H1 (cell line): Measurements from ENCODE around the gene WNK2. TPM values are rescaled to one million over a fixed set of nuclear protein-coding genes. Genes with fewer than 3 reads are reported as not detected.

Experiments
- CTCF ChIA-PET: fragments of 300-600 bp; sonication (Branson Sonifier 250); formaldehyde crosslinking; loops from one replicate; lab custom pipeline; 2021; ENCODE audit not compliant: partially characterized antibody; lab: Charles Lee
- POLR2A ChIA-PET: fragments of 300-600 bp; sonication (Branson Sonifier 250); formaldehyde crosslinking; loops from one replicate; lab custom pipeline; 2021; ENCODE audit warnings: inconsistent platforms; ENCODE audit not compliant: partially characterized antibody; lab: Charles Lee
- DNase-seq, 2 experiments: peaks; one replicate each; pipeline versions ENCODE4 v3.0.0 to v3.0.0-alpha.2; 2010 to 2022; ENCODE audit warnings: low spot score in 2 of 2, low read depth in 1 of 2, mixed read lengths in 1 of 2
- FAIRE-seq: peaks from 2 replicates; lab custom pipeline; 2011; peaks lifted over from hg19 to GRCh38; lab: Jason Lieb, UNC
- H2AFZ ChIP-seq: 2 replicates; pipeline ENCODE4 v1.8.1; 2012; ENCODE audit warnings: low read length, inconsistent platforms
- H2AK5ac ChIP-seq: 2 replicates; pipeline ENCODE4 v1.6.1; 2013; ENCODE audit warnings: low read depth, low read length
- H2BK120ac ChIP-seq: replicated peaks from 2 replicates; pipeline ENCODE3; 2013; ENCODE audit warnings: low read depth, low read length, inconsistent platforms
- H2BK12ac ChIP-seq: 2 replicates; pipeline ENCODE4 v1.6.1; 2013; ENCODE audit warnings: low read depth, low read length
- H2BK15ac ChIP-seq: 2 replicates; pipeline ENCODE4 v1.6.1; 2013; ENCODE audit warnings: low read length
- H2BK20ac ChIP-seq: 2 replicates; pipeline ENCODE4 v1.6.1; 2013; ENCODE audit warnings: low read length
- H2BK5ac ChIP-seq: 2 replicates; pipeline ENCODE4 v1.6.1; 2013; ENCODE audit warnings: low read depth, low read length
- H3K14ac ChIP-seq: 2 replicates; pipeline ENCODE4 v1.6.1; 2013; ENCODE audit warnings: inconsistent platforms; ENCODE audit not compliant: insufficient read length
- H3K18ac ChIP-seq: 2 replicates; pipeline ENCODE4 v1.6.1; 2013; ENCODE audit warnings: low read length; ENCODE audit errors: extremely low read depth
- H3K23ac ChIP-seq: 2 replicates; pipeline ENCODE4 v1.6.1; 2013; ENCODE audit warnings: inconsistent platforms; ENCODE audit not compliant: insufficient read length
- H3K23me2 ChIP-seq: 2 replicates; pipeline ENCODE4 v1.6.1; 2013; ENCODE audit warnings: low read depth, low read length
- H3K27ac ChIP-seq: 2 replicates; pipeline ENCODE4 v1.6.1; 2011; ENCODE audit warnings: low read depth, low read length, inconsistent platforms
- H3K27me3 ChIP-seq, 4 experiments: replicated peaks in 1 of 4; 1 replicate in 1 of 4; 2 replicates in 3 of 4; pipeline versions ENCODE4 v1.6.1 to v1.8.1; 2011 to 2013; ENCODE audit warnings: low read length in 3 of 4, mild to moderate bottlenecking in 3 of 4, inconsistent platforms in 2 of 4, mixed read lengths in 2 of 4, moderate library complexity in 1 of 4; ENCODE audit not compliant: control insufficient read depth in 3 of 4, insufficient read depth in 3 of 4; ENCODE audit errors: extremely low read depth in 1 of 4
- H3K36me3 ChIP-seq, 4 experiments: 2 replicates each; pipeline versions ENCODE4 v1.6.1 to v1.8.1; 2011 to 2013; ENCODE audit warnings: mild to moderate bottlenecking in 4 of 4, low read length in 3 of 4, moderate library complexity in 2 of 4, control low read depth in 1 of 4, inconsistent platforms in 1 of 4; ENCODE audit not compliant: insufficient read depth in 4 of 4, control insufficient read depth in 2 of 4
- H3K4ac ChIP-seq: replicated peaks from 2 replicates; pipeline ENCODE3; 2013; ENCODE audit warnings: low read length, low read depth, mixed read lengths, inconsistent platforms; ENCODE audit not compliant: insufficient read length
- H3K4me1 ChIP-seq, 4 experiments: replicated peaks in 1 of 4; 1 replicate in 1 of 4; 2 replicates in 3 of 4; pipeline versions ENCODE4 v1.6.1 to v1.8.1; 2011 to 2013; ENCODE audit warnings: low read length in 3 of 4, inconsistent platforms in 2 of 4, mixed read lengths in 1 of 4; ENCODE audit not compliant: insufficient read depth in 4 of 4, control insufficient read depth in 3 of 4
- H3K4me2 ChIP-seq, 2 experiments: 2 replicates each; pipeline versions ENCODE4 v1.6.1 to v1.8.1; 2011 to 2013; ENCODE audit warnings: low read depth in 2 of 2, low read length in 2 of 2, control low read depth in 1 of 2, inconsistent platforms in 1 of 2, mild to moderate bottlenecking in 1 of 2; ENCODE audit not compliant: insufficient read depth in 1 of 2
- H3K4me3 ChIP-seq, 4 experiments: fragments of 200-600, 300-600 bp in 1 of 4; sonication (generic), shearing (Covaris generic), sonication (Bioruptor Twin) in 1 of 4; 2 replicates each; pipeline versions ENCODE4 v1.5.1 to v1.8.1; 2011 to 2016; ENCODE audit warnings: low read length in 4 of 4, low read depth in 3 of 4, control low read depth in 2 of 4, inconsistent platforms in 2 of 4, mild to moderate bottlenecking in 2 of 4, mixed read lengths in 1 of 4, moderate library complexity in 1 of 4; ENCODE audit not compliant: insufficient read depth in 2 of 4; ENCODE audit errors: extremely low read depth in 1 of 4
- H3K56ac ChIP-seq: replicated peaks from 2 replicates; pipeline ENCODE3; 2013; ENCODE audit warnings: low read depth, mild to moderate bottlenecking, mixed read lengths, low read length, inconsistent platforms; ENCODE audit not compliant: insufficient read length
- H3K79me1 ChIP-seq: 2 replicates; pipeline ENCODE4 v1.6.1; 2013; ENCODE audit warnings: low read depth, low read length, control low read depth
- H3K79me2 ChIP-seq, 2 experiments: 2 replicates each; pipeline versions ENCODE4 v1.6.1 to v1.8.1; 2012 to 2013; ENCODE audit warnings: low read length in 2 of 2, mild to moderate bottlenecking in 2 of 2, inconsistent platforms in 1 of 2; ENCODE audit not compliant: insufficient read depth in 2 of 2, control insufficient read depth in 1 of 2
- H3K9ac ChIP-seq, 4 experiments: replicated peaks in 1 of 4; 1 replicate in 1 of 4; 2 replicates in 3 of 4; pipeline versions ENCODE4 v1.6.1 to v1.8.1; 2011 to 2013; ENCODE audit warnings: low read depth in 3 of 4, low read length in 3 of 4, control low read depth in 2 of 4, mild to moderate bottlenecking in 2 of 4, moderate library complexity in 2 of 4, inconsistent platforms in 1 of 4; ENCODE audit errors: extremely low read depth in 1 of 4
- H3K9me3 ChIP-seq, 2 experiments: 2 replicates each; pipeline versions ENCODE4 v1.6.1 to v1.8.1; 2012 to 2013; ENCODE audit warnings: mild to moderate bottlenecking in 2 of 2, moderate library complexity in 2 of 2, control low read depth in 1 of 2, inconsistent platforms in 1 of 2, low read depth in 1 of 2, low read length in 1 of 2, mixed read lengths in 1 of 2; ENCODE audit not compliant: insufficient read depth in 2 of 2
- H4K20me1 ChIP-seq, 2 experiments: replicated peaks in 1 of 2; 2 replicates each; pipeline versions ENCODE3 to v1.8.1; 2011 to 2013; ENCODE audit warnings: inconsistent platforms in 2 of 2, low read length in 2 of 2, mild to moderate bottlenecking in 1 of 2; ENCODE audit not compliant: insufficient read depth in 2 of 2, control insufficient read depth in 1 of 2
- H4K5ac ChIP-seq: 2 replicates; pipeline ENCODE4 v1.6.1; 2013; ENCODE audit warnings: low read length, low read depth, mixed read lengths, inconsistent platforms; ENCODE audit not compliant: insufficient read length
- H4K8ac ChIP-seq: 2 replicates; pipeline ENCODE4 v1.8.0; 2013; ENCODE audit warnings: mild to moderate bottlenecking, moderate library complexity, low read length, inconsistent platforms; ENCODE audit not compliant: insufficient read depth; ENCODE audit errors: extremely low read depth
- H4K91ac ChIP-seq: replicated peaks from 2 replicates; pipeline ENCODE3; 2013; ENCODE audit warnings: low read length, mixed read lengths, inconsistent platforms; ENCODE audit not compliant: insufficient read length
- BACH1 ChIP-seq: IDR thresholded peaks from 2 replicates; pipeline ENCODE4 v1.6.1; 2012; ENCODE audit warnings: low read length, improper control_type of control experiment
- BCL11A ChIP-seq, 2 experiments: IDR thresholded peaks; one replicate each; pipeline ENCODE4 v1.6.1; 2011; ENCODE audit warnings: low read depth in 2 of 2, low read length in 2 of 2, mild to moderate bottlenecking in 2 of 2
- CEBPB ChIP-seq: IDR thresholded peaks from 2 replicates; pipeline ENCODE4 v1.6.1; 2012; ENCODE audit warnings: low read depth, low read length
- CHD1 ChIP-seq: IDR thresholded peaks from 2 replicates; pipeline ENCODE4 v1.6.1; 2012; ENCODE audit warnings: low read depth, low read length, improper control_type of control experiment
- CREB1 ChIP-seq: IDR thresholded peaks from 2 replicates; pipeline ENCODE4 v1.6.1; 2012; ENCODE audit warnings: inconsistent platforms
- CTBP2 ChIP-seq: IDR thresholded peaks from 2 replicates; pipeline ENCODE4 v1.7.0; 2011; ENCODE audit warnings: borderline replicate concordance, mild to moderate bottlenecking, moderate library complexity, mixed read lengths, low read length; ENCODE audit not compliant: insufficient read depth, insufficient read length
- HDAC2 ChIP-seq, 2 experiments: fragments of 300-600 bp in 1 of 2; sonication (generic) in 1 of 2; IDR thresholded peaks; 2 replicates each; pipeline ENCODE4 v1.6.1; 2011 to 2012; ENCODE audit warnings: low read depth in 2 of 2, low read length in 2 of 2, mild to moderate bottlenecking in 2 of 2, moderate library complexity in 2 of 2, borderline replicate concordance in 1 of 2, inconsistent platforms in 1 of 2
- JUN ChIP-seq: IDR thresholded peaks from 2 replicates; pipeline ENCODE4 v1.6.1; 2011; ENCODE audit warnings: low read depth, mild to moderate bottlenecking, improper control_type of control experiment, low read length
- SRF ChIP-seq: IDR thresholded peaks from 2 replicates; pipeline ENCODE4 v1.6.1; 2011; ENCODE audit warnings: mild to moderate bottlenecking, low read depth, low read length, moderate library complexity
- YY1 ChIP-seq: IDR thresholded peaks from 2 replicates; pipeline ENCODE4 v1.6.1; 2011; ENCODE audit warnings: low read depth, mild to moderate bottlenecking, low read length
- ZNF274 ChIP-seq: IDR thresholded peaks from 2 replicates; pipeline ENCODE4 v1.7.0; 2012; ENCODE audit warnings: low read length, borderline replicate concordance; ENCODE audit errors: extremely low read depth
- whole genome bisulfite sequencing, 2 experiments: shearing (Covaris generic) in 1 of 2; methylation state at CpG; one replicate each; pipeline versions ENCODE4 v1.1.6 to v1.1.7; 2013 to 2015; ENCODE audit warnings: low lambda C conversion rate in 2 of 2, mixed read lengths in 2 of 2, inconsistent platforms in 1 of 2, low coverage in 1 of 2, missing lambda C conversion rate in 1 of 2; ENCODE audit not compliant: insufficient replicate concordance in 2 of 2, insufficient coverage in 1 of 2, insufficient read length in 1 of 2; ENCODE audit errors: extremely low coverage in 1 of 2, missing lambda C conversion rate in 1 of 2; 5-methylcytosine and 5-hydroxymethylcytosine counted together
- polyA plus RNA-seq, 7 experiments: library from polyadenylated mRNA; depleted of rRNA in 3 of 7; stranded (reverse) in 5 of 7; unstranded in 2 of 7; fragments of >200 nt in 5 of 7; fragments of 200-250 nt in 2 of 7; gene quantifications; 1 replicate in 5 of 7; 2 replicates in 1 of 7; 4 replicates in 1 of 7; pipeline versions ENCODE4 v1.2.1 to v1.2.3, GENCODE V29; 2011 to 2013; ENCODE audit warnings: missing spikeins in 2 of 7, mixed read lengths in 2 of 7
- total RNA-seq: library from RNA; stranded (reverse); fragmentation: NEBNext Ultra II Directional; extraction: Animal tissue kit (Norgen Biotek cat#: 25700); gene quantifications from 2 replicates; pipeline ENCODE4 v1.2.1, GENCODE V29; 2021
- TF ChIP-seq, protein P1 (sequence below): IDR thresholded peaks from 2 replicates; pipeline ENCODE4 v1.6.1; 2012; ENCODE audit warnings: low read length, inconsistent platforms

WNK2 gene
- total and polyA plus RNA-seq, 2 of the 8 experiments (the other 6 are each of a cell fraction or from before 2014, with no cell fraction given), result 12.0 to 87.2 TPM

- Histone ChIP-seq H2BK120ac (no peak overlapping the region), H2AK5ac (no peak overlapping the region), H2BK20ac (no peak overlapping the region), H3K4me1 (peaks cover 0 to 7% (median 3%) of the 10 kb centered on the region in 4 experiments; a peak in 3 of 7 replicates), H2BK5ac (no peak overlapping the region), H3K4me2 (no peak overlapping the region), H3K23me2 (peaks cover 6% of the 10 kb centered on the region; the same call in 1 of the 2 replicates), H2AFZ (no peak overlapping the region), H3K36me3 (no peaks in the 10 kb centered on the region; a peak in 1 of 8 replicates), H4K5ac (no peak overlapping the region), H4K20me1 (peaks cover 0 to 36% of the 10 kb centered on the region in 2 experiments), H3K23ac (no peak overlapping the region), H3K79me1 (peaks cover 46% of the 10 kb centered on the region), H2BK15ac (no peak overlapping the region), H4K8ac (peak overlapping the region; percentile 79), H4K91ac (no peak overlapping the region), H3K14ac (no peak overlapping the region), H3K56ac (no peak overlapping the region), H3K4me3 (no peak overlapping the region), H2BK12ac (no peak overlapping the region), H3K18ac (no peak overlapping the region), H3K9ac (0 out of 7 replicates have a peak overlapping the region, but pooled peaks of 1 of the 4 experiments have one; percentile 10), H3K4ac (no peak overlapping the region), H3K27me3 (no peaks in the 10 kb centered on the region), H3K9me3 (no peaks in the 10 kb centered on the region; a peak in 1 of 4 replicates), H3K79me2 (peaks cover 5 to 41% of the 10 kb centered on the region in 2 experiments; a peak in 3 of 4 replicates), H3K27ac (no peak overlapping the region)
- ChIA-PET POLR2A (no interaction called here), CTCF (no interaction called here)
- WGBS, 2 experiments, result 87% methylated on average over 11 of the region's 12 CpGs; no CpG with 5 or more reads in 1 of the 2 experiments
- FAIRE-seq (no peak), DNase-seq (no peak)
- TF ChIP-seq BCL11A (IDR thresholded peaks at IDR 0.05; ENCODE audit: low read depth in 2 of 2, low read length in 2 of 2), result no peak
- no peak for TF ChIP-seq JUN
- TF ChIP-seq ZNF274, result no peak
- no peak for TF ChIP-seq SRF
- TF ChIP-seq BACH1, result no peak
- no peak for TF ChIP-seq HDAC2 (IDR thresholded peaks at IDR 0.05; ENCODE audit: borderline replicate concordance in 1 of 2, low read depth in 2 of 2, low read length in 2 of 2)
- TF ChIP-seq CTBP2, result no peak
- TF ChIP-seq CREB1, result no peak
- TF ChIP-seq CEBPB, result no peak
- TF ChIP-seq, protein P1, sequence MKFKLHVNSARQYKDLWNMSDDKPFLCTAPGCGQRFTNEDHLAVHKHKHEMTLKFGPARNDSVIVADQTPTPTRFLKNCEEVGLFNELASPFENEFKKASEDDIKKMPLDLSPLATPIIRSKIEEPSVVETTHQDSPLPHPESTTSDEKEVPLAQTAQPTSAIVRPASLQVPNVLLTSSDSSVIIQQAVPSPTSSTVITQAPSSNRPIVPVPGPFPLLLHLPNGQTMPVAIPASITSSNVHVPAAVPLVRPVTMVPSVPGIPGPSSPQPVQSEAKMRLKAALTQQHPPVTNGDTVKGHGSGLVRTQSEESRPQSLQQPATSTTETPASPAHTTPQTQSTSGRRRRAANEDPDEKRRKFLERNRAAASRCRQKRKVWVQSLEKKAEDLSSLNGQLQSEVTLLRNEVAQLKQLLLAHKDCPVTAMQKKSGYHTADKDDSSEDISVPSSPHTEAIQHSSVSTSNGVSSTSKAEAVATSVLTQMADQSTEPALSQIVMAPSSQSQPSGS, result no peak
- no peak for TF ChIP-seq YY1
- TF ChIP-seq CHD1, result no peak
Observed at GRCh38 chr9:93205896-93206575, 22.1 kb downstream of the WNK2 start.
